GM12878 (cell line): ENCODE data around the gene LPAR5. TPM values are rescaled to one million over a fixed set of nuclear protein-coding genes. Genes with fewer than 3 reads are reported as not detected.

Experiments
- CHD1 ChIP-seq: IDR thresholded peaks from 2 replicates; pipeline ENCODE4 v1.6.1; 2012; ENCODE audit warnings: low read depth, low read length, improper control_type of control experiment
- IRF4 ChIP-seq: IDR thresholded peaks from 2 replicates; pipeline ENCODE4 v1.6.1; 2011; ENCODE audit warnings: low read depth, low read length
- NFXL1 ChIP-seq: fragments of 450-650 bp; IDR thresholded peaks from 2 replicates; pipeline ENCODE4 v1.6.1; 2017; ENCODE audit warnings: antibody characterized with exemption, mild to moderate bottlenecking, borderline replicate concordance
- ZNF274 ChIP-seq: IDR thresholded peaks from one replicate; pipeline ENCODE4 v1.8.0; 2011; ENCODE audit not compliant: insufficient read length, insufficient read depth
- polyA plus RNA-seq, 11 experiments: library from polyadenylated mRNA; depleted of rRNA in 4 of 11; unstranded in 6 of 11; stranded (reverse) in 5 of 11; fragments of >200 nt; fragmentation: Nextera tagmentation in 4 of 11; fragmentation: Illumina TruSeq in 1 of 11; extraction: Ambion mirVana in 4 of 11; extraction: Trizol in 1 of 11; gene quantifications; 1 replicate in 1 of 11; 2 replicates in 10 of 11; pipeline versions ENCODE4 v1.2.1 to v1.2.3, GENCODE V29; 2011 to 2016; ENCODE audit warnings: inconsistent platforms in 2 of 11, missing spikeins in 2 of 11, low read depth in 1 of 11
- total RNA-seq, 4 experiments: library from RNA; depleted of rRNA in 3 of 4; stranded (reverse); fragments of >200 nt in 3 of 4; fragmentation: Illumina TruSeq in 1 of 4; extraction: Trizol in 1 of 4; gene quantifications; 2 replicates each; pipeline versions ENCODE4 v1.2.1 to v1.2.3, GENCODE V29; 2013 to 2021
- TF ChIP-seq, protein P1 (sequence below): fragments of 450-650 bp; IDR thresholded peaks from 2 replicates; pipeline ENCODE4 v1.6.1; 2016; ENCODE audit warnings: mild to moderate bottlenecking, moderate library complexity, borderline replicate concordance
- TF ChIP-seq, protein P2 (sequence below): fragments of 450-650 bp; IDR thresholded peaks from 2 replicates; pipeline ENCODE4 v1.6.1; 2017; ENCODE audit warnings: mild to moderate bottlenecking, moderate library complexity

LPAR5 gene
- total and polyA plus RNA-seq, 10 of the 15 experiments (the other 5 are each of a cell fraction or from before 2014, with no cell fraction given) = 1.3 to 7.9 (median 5.3) TPM

DNA sequence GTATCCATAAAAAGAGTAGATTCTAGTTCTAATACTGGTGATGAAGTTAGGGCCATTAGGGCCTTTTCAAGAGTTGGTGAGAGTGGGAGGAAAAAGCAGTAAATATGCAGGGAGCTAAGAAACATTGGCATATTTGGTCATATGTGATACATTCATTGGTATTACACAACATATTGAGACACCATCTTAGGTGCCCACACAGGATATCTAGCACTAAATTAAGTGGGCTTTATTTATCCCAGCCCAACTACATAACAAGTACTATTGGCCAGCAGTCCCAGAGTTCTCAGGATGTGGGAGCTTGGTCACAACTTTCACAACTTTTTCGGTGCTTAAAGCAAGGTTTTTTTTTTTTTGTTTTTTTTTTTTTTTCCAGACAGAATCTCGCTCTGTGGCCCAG is 29.1 kb upstream of the LPAR5 start (continued):
- TF ChIP-seq IRF4 (no peak), CHD1 (no peak), NFXL1 (no peak), ZNF274 (no peak)
- TF ChIP-seq, protein P1, sequence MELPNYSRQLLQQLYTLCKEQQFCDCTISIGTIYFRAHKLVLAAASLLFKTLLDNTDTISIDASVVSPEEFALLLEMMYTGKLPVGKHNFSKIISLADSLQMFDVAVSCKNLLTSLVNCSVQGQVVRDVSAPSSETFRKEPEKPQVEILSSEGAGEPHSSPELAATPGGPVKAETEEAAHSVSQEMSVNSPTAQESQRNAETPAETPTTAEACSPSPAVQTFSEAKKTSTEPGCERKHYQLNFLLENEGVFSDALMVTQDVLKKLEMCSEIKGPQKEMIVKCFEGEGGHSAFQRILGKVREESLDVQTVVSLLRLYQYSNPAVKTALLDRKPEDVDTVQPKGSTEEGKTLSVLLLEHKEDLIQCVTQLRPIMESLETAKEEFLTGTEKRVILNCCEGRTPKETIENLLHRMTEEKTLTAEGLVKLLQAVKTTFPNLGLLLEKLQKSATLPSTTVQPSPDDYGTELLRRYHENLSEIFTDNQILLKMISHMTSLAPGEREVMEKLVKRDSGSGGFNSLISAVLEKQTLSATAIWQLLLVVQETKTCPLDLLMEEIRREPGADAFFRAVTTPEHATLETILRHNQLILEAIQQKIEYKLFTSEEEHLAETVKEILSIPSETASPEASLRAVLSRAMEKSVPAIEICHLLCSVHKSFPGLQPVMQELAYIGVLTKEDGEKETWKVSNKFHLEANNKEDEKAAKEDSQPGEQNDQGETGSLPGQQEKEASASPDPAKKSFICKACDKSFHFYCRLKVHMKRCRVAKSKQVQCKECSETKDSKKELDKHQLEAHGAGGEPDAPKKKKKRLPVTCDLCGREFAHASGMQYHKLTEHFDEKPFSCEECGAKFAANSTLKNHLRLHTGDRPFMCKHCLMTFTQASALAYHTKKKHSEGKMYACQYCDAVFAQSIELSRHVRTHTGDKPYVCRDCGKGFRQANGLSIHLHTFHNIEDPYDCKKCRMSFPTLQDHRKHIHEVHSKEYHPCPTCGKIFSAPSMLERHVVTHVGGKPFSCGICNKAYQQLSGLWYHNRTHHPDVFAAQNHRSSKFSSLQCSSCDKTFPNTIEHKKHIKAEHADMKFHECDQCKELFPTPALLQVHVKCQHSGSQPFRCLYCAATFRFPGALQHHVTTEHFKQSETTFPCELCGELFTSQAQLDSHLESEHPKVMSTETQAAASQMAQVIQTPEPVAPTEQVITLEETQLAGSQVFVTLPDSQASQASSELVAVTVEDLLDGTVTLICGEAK = no peak
- TF ChIP-seq, protein P2, sequence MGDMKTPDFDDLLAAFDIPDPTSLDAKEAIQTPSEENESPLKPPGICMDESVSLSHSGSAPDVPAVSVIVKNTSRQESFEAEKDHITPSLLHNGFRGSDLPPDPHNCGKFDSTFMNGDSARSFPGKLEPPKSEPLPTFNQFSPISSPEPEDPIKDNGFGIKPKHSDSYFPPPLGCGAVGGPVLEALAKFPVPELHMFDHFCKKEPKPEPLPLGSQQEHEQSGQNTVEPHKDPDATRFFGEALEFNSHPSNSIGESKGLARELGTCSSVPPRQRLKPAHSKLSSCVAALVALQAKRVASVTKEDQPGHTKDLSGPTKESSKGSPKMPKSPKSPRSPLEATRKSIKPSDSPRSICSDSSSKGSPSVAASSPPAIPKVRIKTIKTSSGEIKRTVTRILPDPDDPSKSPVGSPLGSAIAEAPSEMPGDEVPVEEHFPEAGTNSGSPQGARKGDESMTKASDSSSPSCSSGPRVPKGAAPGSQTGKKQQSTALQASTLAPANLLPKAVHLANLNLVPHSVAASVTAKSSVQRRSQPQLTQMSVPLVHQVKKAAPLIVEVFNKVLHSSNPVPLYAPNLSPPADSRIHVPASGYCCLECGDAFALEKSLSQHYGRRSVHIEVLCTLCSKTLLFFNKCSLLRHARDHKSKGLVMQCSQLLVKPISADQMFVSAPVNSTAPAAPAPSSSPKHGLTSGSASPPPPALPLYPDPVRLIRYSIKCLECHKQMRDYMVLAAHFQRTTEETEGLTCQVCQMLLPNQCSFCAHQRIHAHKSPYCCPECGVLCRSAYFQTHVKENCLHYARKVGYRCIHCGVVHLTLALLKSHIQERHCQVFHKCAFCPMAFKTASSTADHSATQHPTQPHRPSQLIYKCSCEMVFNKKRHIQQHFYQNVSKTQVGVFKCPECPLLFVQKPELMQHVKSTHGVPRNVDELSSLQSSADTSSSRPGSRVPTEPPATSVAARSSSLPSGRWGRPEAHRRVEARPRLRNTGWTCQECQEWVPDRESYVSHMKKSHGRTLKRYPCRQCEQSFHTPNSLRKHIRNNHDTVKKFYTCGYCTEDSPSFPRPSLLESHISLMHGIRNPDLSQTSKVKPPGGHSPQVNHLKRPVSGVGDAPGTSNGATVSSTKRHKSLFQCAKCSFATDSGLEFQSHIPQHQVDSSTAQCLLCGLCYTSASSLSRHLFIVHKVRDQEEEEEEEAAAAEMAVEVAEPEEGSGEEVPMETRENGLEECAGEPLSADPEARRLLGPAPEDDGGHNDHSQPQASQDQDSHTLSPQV = no peak
